ENCODE data around the gene SLC22A1.
"Not testable (repeated sequence)": the region's sequence is repeated elsewhere in the genome, so short reads cannot be mapped to it uniquely, and the experiment has no call there.

SLC22A1 gene

GRCh38 chr6:160134779-160135547, 13.3 kb downstream of the SLC22A1 start:
- TF ChIP-seq SUZ12 (IDR thresholded peaks at IDR 0.05; ENCODE audit: extremely low read depth, insufficient read depth, insufficient read length) (no peak), ZNF274 (IDR thresholded peaks at IDR 0.05; ENCODE audit: low read depth, low read length) (no peak), YY1 (IDR thresholded peaks at IDR 0.05; ENCODE audit: insufficient read depth, insufficient read length) (no peak)
- no peak for DNase-seq (ENCODE audit: low read depth, low spot score)
- Histone ChIP-seq H3K9me3 (ENCODE audit: insufficient read depth, low read length) (no peaks in the 10 kb centered on the region), H3K27me3 (ENCODE audit: insufficient read depth, insufficient read length) (no peaks in the 10 kb centered on the region), H3K36me3 (ENCODE audit: insufficient read depth, insufficient read length, low read length) (no peaks in the 10 kb centered on the region), H3K4me3 (ENCODE audit: insufficient read length, low read depth) (no peak overlapping the region), H3K9ac (ENCODE audit: insufficient read length, low read depth) (no peak overlapping the region), H3K4me1 (ENCODE audit: insufficient read depth, insufficient read length) (peaks cover 4% of the 10 kb centered on the region)

GRCh38 chr6:160135907-160136655, 14.5 kb downstream of the SLC22A1 start:
- Histone ChIP-seq H3K4me1 (ENCODE audit: insufficient read depth, insufficient read length) (peaks cover 4% of the 10 kb centered on the region), H3K9me3 (ENCODE audit: insufficient read depth, low read length) (no peaks in the 10 kb centered on the region), H3K36me3 (ENCODE audit: insufficient read depth, insufficient read length, low read length) (no peaks in the 10 kb centered on the region), H3K27me3 (ENCODE audit: insufficient read depth, insufficient read length) (no peaks in the 10 kb centered on the region), H3K4me3 (ENCODE audit: insufficient read length, low read depth) (no peak overlapping the region), H3K9ac (ENCODE audit: insufficient read length, low read depth) (no peak overlapping the region)
- TF ChIP-seq ZNF274 (IDR thresholded peaks at IDR 0.05; ENCODE audit: low read depth, low read length) = no peak
- TF ChIP-seq YY1 (IDR thresholded peaks at IDR 0.05; ENCODE audit: insufficient read depth, insufficient read length) = no peak
- TF ChIP-seq SUZ12 (IDR thresholded peaks at IDR 0.05; ENCODE audit: extremely low read depth, insufficient read depth, insufficient read length) = no peak
- no peak for DNase-seq (ENCODE audit: low read depth, low spot score)

- Histone ChIP-seq H3K9ac (ENCODE audit: insufficient read length, low read depth) (no peak overlapping the region), H3K36me3 (ENCODE audit: insufficient read depth, insufficient read length, low read length) (no peaks in the 10 kb centered on the region), H3K4me1 (ENCODE audit: insufficient read depth, insufficient read length) (peaks cover 2% of the 10 kb centered on the region), H3K4me3 (ENCODE audit: insufficient read length, low read depth) (no peak overlapping the region), H3K9me3 (ENCODE audit: insufficient read depth, low read length) (no peaks in the 10 kb centered on the region), H3K27me3 (ENCODE audit: insufficient read depth, insufficient read length) (no peaks in the 10 kb centered on the region)
- no peak for DNase-seq (ENCODE audit: low read depth, low spot score)
- TF ChIP-seq SUZ12 (IDR thresholded peaks at IDR 0.05; ENCODE audit: extremely low read depth, insufficient read depth, insufficient read length) (no peak), ZNF274 (IDR thresholded peaks at IDR 0.05; ENCODE audit: low read depth, low read length) (no peak), YY1 (IDR thresholded peaks at IDR 0.05; ENCODE audit: insufficient read depth, insufficient read length) (no peak)
Measured at GRCh38 chr6:160137130-160137988, 15.7 kb downstream of the SLC22A1 start.

GRCh38 chr6:160137989-160138835, 16.6 kb downstream of the SLC22A1 start:
- Histone ChIP-seq H3K9me3 (ENCODE audit: insufficient read depth, low read length) (no peaks in the 10 kb centered on the region), H3K27me3 (ENCODE audit: insufficient read depth, insufficient read length) (no peaks in the 10 kb centered on the region), H3K9ac (ENCODE audit: insufficient read length, low read depth) (no peak overlapping the region), H3K36me3 (ENCODE audit: insufficient read depth, insufficient read length, low read length) (no peaks in the 10 kb centered on the region), H3K4me1 (ENCODE audit: insufficient read depth, insufficient read length) (no peaks in the 10 kb centered on the region), H3K4me3 (ENCODE audit: insufficient read length, low read depth) (no peak overlapping the region)
- TF ChIP-seq ZNF274 (IDR thresholded peaks at IDR 0.05; ENCODE audit: low read depth, low read length) (no peak), SUZ12 (IDR thresholded peaks at IDR 0.05; ENCODE audit: extremely low read depth, insufficient read depth, insufficient read length) (no peak), YY1 (IDR thresholded peaks at IDR 0.05; ENCODE audit: insufficient read depth, insufficient read length) (no peak)
- no peak for DNase-seq (ENCODE audit: low read depth, low spot score)

- TF ChIP-seq ZNF274 (IDR thresholded peaks at IDR 0.05; ENCODE audit: low read depth, low read length) (no peak), YY1 (IDR thresholded peaks at IDR 0.05; ENCODE audit: insufficient read depth, insufficient read length) (no peak), SUZ12 (IDR thresholded peaks at IDR 0.05; ENCODE audit: extremely low read depth, insufficient read depth, insufficient read length) (no peak)
- no peaks in the 10 kb centered on the region for H3K9me3 ChIP-seq (ENCODE audit: insufficient read depth, low read length)
- H3K4me1 ChIP-seq (ENCODE audit: insufficient read depth, insufficient read length) = no peaks in the 10 kb centered on the region
- no peak overlapping the region for H3K4me3 ChIP-seq (ENCODE audit: insufficient read length, low read depth)
- H3K9ac ChIP-seq (ENCODE audit: insufficient read length, low read depth) = no peak overlapping the region
- no peaks in the 10 kb centered on the region for H3K36me3 ChIP-seq (ENCODE audit: insufficient read depth, insufficient read length, low read length)
- no peaks in the 10 kb centered on the region for H3K27me3 ChIP-seq (ENCODE audit: insufficient read depth, insufficient read length)
- no peak for DNase-seq (ENCODE audit: low read depth, low spot score)
Measured at GRCh38 chr6:160138839-160139419, 17.3 kb downstream of the SLC22A1 start.

GRCh38 chr6:160139420-160139851, 17.8 kb downstream of the SLC22A1 start:
- no peaks in the 10 kb centered on the region for H3K4me1 ChIP-seq (ENCODE audit: insufficient read depth, insufficient read length)
- no peak for DNase-seq (ENCODE audit: low read depth, low spot score)
- no peak for TF ChIP-seq ZNF274 (IDR thresholded peaks at IDR 0.05; ENCODE audit: low read depth, low read length)
- H3K4me3 ChIP-seq (ENCODE audit: insufficient read length, low read depth) = no peak overlapping the region
- H3K9ac ChIP-seq (ENCODE audit: insufficient read length, low read depth) = no peak overlapping the region
- H3K36me3 ChIP-seq (ENCODE audit: insufficient read depth, insufficient read length, low read length) = no peaks in the 10 kb centered on the region
- H3K27me3 ChIP-seq (ENCODE audit: insufficient read depth, insufficient read length) = no peaks in the 10 kb centered on the region
- H3K9me3 ChIP-seq (ENCODE audit: insufficient read depth, low read length) = no peaks in the 10 kb centered on the region

GRCh38 chr6:160140493-160140892, 18.9 kb downstream of the SLC22A1 start:
- H3K27me3 ChIP-seq (ENCODE audit: insufficient read depth, insufficient read length); H3K36me3 ChIP-seq (ENCODE audit: insufficient read depth, insufficient read length, low read length); DNase-seq (ENCODE audit: low read depth, low spot score); H3K9ac ChIP-seq (ENCODE audit: insufficient read length, low read depth); H3K4me3 ChIP-seq (ENCODE audit: insufficient read length, low read depth); H3K4me1 ChIP-seq (ENCODE audit: insufficient read depth, insufficient read length); H3K9me3 ChIP-seq (ENCODE audit: insufficient read depth, low read length): not testable (repeated sequence)

Measured in NT2/D1 (cell line).